Smooth muscle cell (in vitro differentiated cells): ENCODE measurements around the gene VSTM2L. TPM values are rescaled to one million over a fixed set of nuclear protein-coding genes. Genes with fewer than 3 reads are reported as not detected.

Experiments
- DNase-seq: peaks from one replicate; lab custom pipeline; 2025; ENCODE audit not compliant: unreplicated experiment; lab: John Stamatoyannopoulos, UW
- H2AFZ ChIP-seq: fragments of 200-600 bp; sonication (generic); 2 replicates; pipeline ENCODE4 v1.6.0; 2016; ENCODE audit warnings: antibody characterized with exemption, low read depth, mild to moderate bottlenecking
- H3F3A ChIP-seq: fragments of 200-600 bp; sonication (generic); 2 replicates; pipeline ENCODE4 v1.6.0; 2017; ENCODE audit warnings: antibody characterized with exemption, low read depth
- H3K27ac ChIP-seq: fragments of 200-600 bp; sonication (generic); 2 replicates; pipeline ENCODE4 v1.5.1; 2016; ENCODE audit warnings: low read depth, mild to moderate bottlenecking
- H3K27me3 ChIP-seq: fragments of 200-600 bp; sonication (generic); 2 replicates; pipeline ENCODE4 v1.6.1; 2016; ENCODE audit warnings: low read depth, mild to moderate bottlenecking
- H3K36me3 ChIP-seq: fragments of 200-600 bp; sonication (generic); 2 replicates; pipeline ENCODE4 v1.5.1; 2016; ENCODE audit warnings: low read depth
- H3K4me1 ChIP-seq: fragments of 200-600 bp; sonication (generic); 2 replicates; pipeline ENCODE4 v1.5.1; 2016; ENCODE audit warnings: low read depth
- H3K4me2 ChIP-seq: fragments of 200-600 bp; sonication (generic); 2 replicates; pipeline ENCODE4 v1.6.0; 2016; ENCODE audit warnings: mild to moderate bottlenecking
- H3K4me3 ChIP-seq: fragments of 200-600 bp; sonication (generic); 2 replicates; pipeline ENCODE4 v1.5.1; 2016; ENCODE audit warnings: mild to moderate bottlenecking
- H3K79me2 ChIP-seq: fragments of 200-600 bp; sonication (generic); 2 replicates; pipeline ENCODE4 v1.6.0; 2016; ENCODE audit warnings: low read depth, mild to moderate bottlenecking
- H3K9ac ChIP-seq: fragments of 200-600 bp; sonication (generic); 2 replicates; pipeline ENCODE4 v1.6.0; 2016; ENCODE audit warnings: low read depth
- H3K9me3 ChIP-seq: fragments of 200-600 bp; sonication (generic); replicated peaks from 2 replicates; pipeline ENCODE4 v1.5.1; 2016; ENCODE audit warnings: low read depth
- H4K20me1 ChIP-seq: fragments of 200-600 bp; sonication (generic); 2 replicates; pipeline ENCODE4 v1.6.0; 2016; ENCODE audit warnings: low read depth
- CTCF ChIP-seq: fragments of 200-600 bp; sonication (generic); IDR thresholded peaks from 2 replicates; pipeline ENCODE4 v1.5.1; 2017; ENCODE audit warnings: borderline replicate concordance, mild to moderate bottlenecking, antibody characterized with exemption; ENCODE audit not compliant: insufficient read depth, poor library complexity, severe bottlenecking
- WGBS: methylation state at CpG from one replicate; pipeline ENCODE4 v1.1.7; 2016; ENCODE audit warnings: low lambda C conversion rate; 5-methylcytosine and 5-hydroxymethylcytosine counted together
- polyA plus RNA-seq: library from polyadenylated mRNA; unstranded; fragments of >200 nt; fragmentation: Nextera tagmentation; extraction: Ambion mirVana; gene quantifications from 2 replicates; pipeline ENCODE4 v1.2.1, GENCODE V29; 2016
- total RNA-seq: library from RNA; depleted of rRNA; stranded (reverse); fragments of >200 nt; gene quantifications from 2 replicates; pipeline ENCODE4 v1.2.3, GENCODE V29; 2014

The VSTM2L gene
- total and polyA plus RNA-seq, 2 experiments from 2014 or later, result 0.56 to 1.9 TPM

GRCh38 chr20:37968841-37969401, 66.0 kb downstream of the VSTM2L start:
- DNase-seq, result no peak
- no peak for TF ChIP-seq CTCF

GRCh38 chr20:37969949-37970855, 67.3 kb downstream of the VSTM2L start:
- no peaks in the 10 kb centered on the region for H3F3A ChIP-seq
- H3K36me3 ChIP-seq, result no peaks in the 10 kb centered on the region
- no peak for DNase-seq
- H3K4me3 ChIP-seq, result no peak overlapping the region
- H3K79me2 ChIP-seq, result no peaks in the 10 kb centered on the region
- H3K4me1 ChIP-seq, result peaks cover 7% of the 10 kb centered on the region
- H3K27ac ChIP-seq, result no peak overlapping the region
- no peak overlapping the region for H2AFZ ChIP-seq
- no peak overlapping the region for H3K9ac ChIP-seq
- H4K20me1 ChIP-seq, result no peaks in the 10 kb centered on the region
- WGBS, result 90% methylated on average over 7 of the region's 7 CpGs
- no peaks in the 10 kb centered on the region for H3K27me3 ChIP-seq
- no peak overlapping the region for H3K4me2 ChIP-seq
- TF ChIP-seq CTCF, result no peak
- no peaks in the 10 kb centered on the region for H3K9me3 ChIP-seq

More at GRCh38 chr20:37968841-37969401, 66.0 kb downstream of the VSTM2L start:
- Histone ChIP-seq H3K9me3 (no peaks in the 10 kb centered on the region), H3K36me3 (no peaks in the 10 kb centered on the region), H4K20me1 (no peaks in the 10 kb centered on the region), H3K27me3 (peaks cover 6% of the 10 kb centered on the region), H3K4me2 (no peak overlapping the region), H3K4me3 (no peak overlapping the region), H3K79me2 (no peaks in the 10 kb centered on the region), H3K4me1 (peaks cover 7% of the 10 kb centered on the region), H3K27ac (no peak overlapping the region), H3K9ac (no peak overlapping the region), H3F3A (no peaks in the 10 kb centered on the region), H2AFZ (no peak overlapping the region)
- WGBS, result 82% methylated on average over 6 of the region's 6 CpGs

GRCh38 chr20:37970856-37971245, 67.9 kb downstream of the VSTM2L start:
- Histone ChIP-seq H3K79me2 (no peaks in the 10 kb centered on the region), H4K20me1 (no peaks in the 10 kb centered on the region), H3F3A (no peaks in the 10 kb centered on the region), H3K9me3 (no peaks in the 10 kb centered on the region), H3K4me2 (no peak overlapping the region), H3K4me1 (peaks cover 7% of the 10 kb centered on the region), H3K36me3 (no peaks in the 10 kb centered on the region), H3K4me3 (no peak overlapping the region), H3K27me3 (no peaks in the 10 kb centered on the region), H2AFZ (no peak overlapping the region), H3K27ac (no peak overlapping the region), H3K9ac (no peak overlapping the region)
- no peak for TF ChIP-seq CTCF
- DNase-seq, result no peak
